Stimulated activated CD8-positive, alpha-beta memory T cell treated with anti-CD3 and anti-CD28 coated beads, Interleukin-2, amount 100 ng/mL, for 1 hour (primary cell): ENCODE results near the gene SORBS1.

Experiments
- DNase-seq, 2 donors: peaks; one replicate each; pipeline ENCODE4 v3.0.0-alpha.2; 2020; ENCODE audit warnings: low read depth in 2 of 2

Gene SORBS1

DNA sequence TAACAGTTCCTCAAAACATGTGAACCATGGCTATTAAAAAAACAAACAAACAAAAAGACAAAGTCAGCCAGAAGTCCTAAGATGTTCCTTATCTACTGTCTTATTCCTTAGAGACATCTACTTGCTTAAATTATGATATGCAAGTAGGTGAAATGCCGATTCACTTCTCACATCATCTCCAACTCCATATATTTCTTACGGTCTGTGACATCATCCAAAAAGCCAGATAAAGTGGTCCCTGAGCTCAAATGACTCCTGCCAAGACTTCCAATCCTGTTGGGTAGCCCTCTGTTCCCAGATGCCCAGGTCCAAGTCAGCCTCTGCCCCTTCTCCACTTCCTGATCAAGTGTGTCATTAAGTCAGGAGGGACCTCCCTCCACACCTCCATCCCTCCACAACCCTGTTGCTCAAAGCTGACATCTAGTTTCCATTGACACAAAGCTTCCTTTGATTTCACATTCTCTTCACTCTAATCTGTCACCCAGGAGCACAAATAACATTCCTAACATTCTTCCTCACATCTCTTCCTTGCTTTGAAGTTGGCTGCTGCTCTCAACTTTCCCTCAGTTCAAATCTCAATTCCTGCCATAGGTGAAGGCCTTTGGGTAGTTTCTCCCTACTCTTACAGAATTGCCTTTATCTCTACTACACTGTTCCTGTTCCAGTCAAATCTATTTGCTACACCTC, 214.3 kb downstream of the SORBS1 start:
- no peak for DNase-seq

DNA sequence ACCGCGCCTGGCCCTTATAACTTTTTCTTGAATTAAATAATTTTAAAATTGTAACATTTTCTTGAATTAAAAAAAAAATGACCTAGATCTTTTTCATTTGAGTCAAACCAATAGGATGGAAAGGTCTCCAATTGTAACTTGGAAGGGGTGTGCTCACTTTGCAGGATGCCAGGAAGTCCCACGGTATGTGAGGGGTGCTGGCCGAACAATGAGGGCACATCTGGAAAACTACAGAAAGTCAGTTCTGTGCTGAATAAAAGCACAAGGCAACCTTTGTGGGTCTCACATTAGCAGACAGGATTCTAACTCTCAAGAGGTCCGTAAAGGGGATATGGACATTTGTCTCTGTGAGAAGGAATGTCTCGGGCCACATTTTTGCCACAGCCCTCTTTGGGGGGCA, 217.6 kb downstream of the SORBS1 start:
- DNase-seq = no peak

DNA sequence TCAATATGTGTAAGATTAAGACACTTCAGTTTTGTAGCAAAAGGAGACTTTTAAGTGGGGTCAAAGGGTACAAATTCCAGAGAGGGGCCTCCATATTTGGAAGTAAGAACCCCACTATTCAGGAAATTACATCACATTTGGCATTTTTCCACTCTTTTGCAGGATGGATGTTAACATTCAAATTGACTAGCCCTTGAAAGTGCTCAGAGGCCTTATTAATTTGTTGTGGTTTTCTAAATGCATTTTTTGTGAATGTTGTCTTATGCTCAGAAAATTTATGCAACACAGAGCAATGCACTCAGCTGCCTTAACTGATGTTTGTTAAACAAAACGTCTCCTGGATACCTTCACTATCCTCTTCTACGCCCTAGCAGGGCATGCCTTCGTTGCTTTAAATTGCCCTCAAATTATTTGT, 219.4 kb downstream of the SORBS1 start:
- no peak for DNase-seq

DNA sequence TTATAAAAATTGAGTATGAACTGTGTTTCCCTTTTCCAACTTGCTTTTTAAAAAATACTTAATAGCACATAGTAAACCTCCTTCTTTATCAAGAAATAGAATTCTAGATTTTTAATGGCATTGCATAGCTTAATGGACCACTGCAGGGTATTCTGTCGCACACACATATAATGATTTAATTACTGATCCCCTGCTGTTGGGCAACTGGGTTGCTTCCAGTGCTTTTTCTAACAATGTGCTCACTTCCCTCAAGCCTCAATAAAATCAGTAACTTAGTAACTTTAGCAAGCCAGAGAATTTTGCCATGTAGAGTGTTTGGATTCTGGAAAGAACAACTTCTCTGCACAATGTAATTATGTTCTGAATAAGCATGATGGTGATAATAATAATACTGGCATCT, 221.3 kb downstream of the SORBS1 start:
- no peak for DNase-seq

DNA sequence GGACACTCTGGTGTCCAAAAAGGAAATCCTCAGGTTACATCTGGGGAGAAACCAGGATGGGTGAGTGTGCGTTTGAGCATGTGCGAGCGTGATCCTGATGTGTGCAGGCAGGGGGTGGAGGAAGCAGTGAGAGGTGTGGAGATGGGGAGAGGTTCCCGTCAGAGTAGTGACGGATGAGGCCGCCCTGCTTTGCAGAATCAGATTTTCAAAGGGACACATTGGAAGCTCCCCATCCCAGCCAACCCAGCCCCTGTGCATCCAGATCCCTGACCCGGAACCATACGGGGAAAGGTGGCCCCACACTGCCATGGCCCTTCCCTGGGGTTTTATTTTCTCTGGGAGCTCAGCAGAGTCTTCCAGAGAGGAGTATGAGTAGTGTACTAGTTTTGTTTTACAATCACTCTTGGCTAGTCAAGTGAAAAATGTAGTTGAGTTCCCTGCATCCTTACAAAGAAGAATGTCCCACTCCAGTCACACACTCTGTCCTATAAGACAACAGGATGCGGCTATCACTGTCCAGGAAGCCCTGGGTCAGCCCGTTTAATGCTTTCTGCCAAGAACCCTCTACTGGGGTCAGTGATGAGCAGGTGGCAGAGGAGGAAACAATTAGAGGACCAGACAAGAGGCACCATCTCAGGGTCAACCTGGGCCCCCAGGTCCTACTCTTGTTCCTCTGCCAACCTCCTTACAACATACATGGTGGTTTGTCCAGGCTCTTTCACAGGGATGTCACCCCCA, 223.6 kb downstream of the SORBS1 start:
- DNase-seq = no peak

DNA sequence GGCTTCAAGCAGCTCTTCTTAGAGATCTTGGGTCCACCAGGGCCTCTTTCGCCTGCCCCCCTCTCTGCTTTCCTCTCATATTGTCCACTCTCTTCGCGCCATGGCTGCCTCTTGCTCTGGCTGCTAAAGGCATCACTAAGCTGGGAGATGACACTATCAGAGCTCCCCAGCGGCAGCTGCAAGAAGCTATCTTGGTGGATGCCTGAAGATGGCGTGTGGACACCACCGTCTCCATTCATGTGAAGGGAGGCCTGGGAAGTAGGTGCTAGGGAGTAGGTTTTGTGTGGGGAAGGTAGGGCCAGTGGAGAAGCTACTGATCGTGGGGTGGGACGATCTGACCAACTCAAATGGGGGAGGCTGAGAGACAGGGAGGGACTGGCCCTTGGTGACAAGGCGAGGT, 224.5 kb downstream of the SORBS1 start:
- no peak for DNase-seq

DNA sequence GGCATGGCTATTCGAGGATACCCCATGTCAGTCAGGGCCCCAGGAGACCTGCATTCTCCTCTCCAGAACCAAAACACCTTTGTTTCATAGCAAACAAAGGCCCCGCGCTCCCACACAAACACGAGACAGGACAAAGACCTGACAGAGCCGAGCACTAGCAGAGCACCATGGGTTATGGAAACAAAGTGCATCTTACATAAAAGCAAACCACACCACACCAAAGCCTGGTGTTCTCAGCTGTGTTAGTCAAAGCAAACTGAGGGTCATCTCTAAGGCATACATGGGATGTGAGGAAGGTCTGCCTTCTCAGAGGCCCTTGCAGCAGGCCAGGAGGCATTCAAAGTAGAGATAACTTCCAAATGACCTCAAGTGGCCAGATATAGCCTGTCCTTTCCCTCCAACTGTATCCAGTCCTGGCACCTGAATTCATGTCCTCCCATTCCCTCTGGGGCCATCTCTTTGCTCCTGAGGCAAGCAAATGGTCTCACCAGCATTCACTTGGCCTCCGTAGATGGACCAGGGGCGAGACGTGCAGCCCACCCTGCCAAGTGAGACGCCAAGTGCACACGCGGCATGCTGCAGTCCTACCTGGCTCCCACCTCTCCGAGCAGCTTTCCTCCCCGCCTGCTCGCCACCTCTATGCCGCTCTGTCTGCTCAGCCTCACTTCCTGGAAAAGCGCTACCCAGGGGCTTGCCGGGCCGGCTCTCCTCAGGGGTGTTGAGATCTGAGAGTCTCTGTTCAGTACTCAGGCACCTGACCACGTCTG, 225.1 kb downstream of the SORBS1 start:
- DNase-seq = no peak

DNA sequence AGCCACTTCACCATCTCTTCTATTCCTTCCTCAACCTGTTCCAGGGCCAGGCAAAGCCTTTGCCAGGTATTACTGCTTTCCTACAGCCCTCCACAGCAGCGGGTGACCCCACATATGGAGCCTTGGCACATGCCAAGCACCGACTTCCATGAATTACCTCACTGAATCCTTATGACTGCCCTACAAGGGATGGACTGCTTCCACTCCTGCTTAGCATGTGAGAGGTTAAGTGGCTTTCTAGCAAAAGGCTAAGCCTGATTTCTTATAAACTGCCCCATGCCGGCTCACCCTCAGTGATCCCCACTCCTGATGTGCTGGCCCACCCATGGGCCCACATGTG, 226.4 kb downstream of the SORBS1 start:
- DNase-seq = no peak

DNA sequence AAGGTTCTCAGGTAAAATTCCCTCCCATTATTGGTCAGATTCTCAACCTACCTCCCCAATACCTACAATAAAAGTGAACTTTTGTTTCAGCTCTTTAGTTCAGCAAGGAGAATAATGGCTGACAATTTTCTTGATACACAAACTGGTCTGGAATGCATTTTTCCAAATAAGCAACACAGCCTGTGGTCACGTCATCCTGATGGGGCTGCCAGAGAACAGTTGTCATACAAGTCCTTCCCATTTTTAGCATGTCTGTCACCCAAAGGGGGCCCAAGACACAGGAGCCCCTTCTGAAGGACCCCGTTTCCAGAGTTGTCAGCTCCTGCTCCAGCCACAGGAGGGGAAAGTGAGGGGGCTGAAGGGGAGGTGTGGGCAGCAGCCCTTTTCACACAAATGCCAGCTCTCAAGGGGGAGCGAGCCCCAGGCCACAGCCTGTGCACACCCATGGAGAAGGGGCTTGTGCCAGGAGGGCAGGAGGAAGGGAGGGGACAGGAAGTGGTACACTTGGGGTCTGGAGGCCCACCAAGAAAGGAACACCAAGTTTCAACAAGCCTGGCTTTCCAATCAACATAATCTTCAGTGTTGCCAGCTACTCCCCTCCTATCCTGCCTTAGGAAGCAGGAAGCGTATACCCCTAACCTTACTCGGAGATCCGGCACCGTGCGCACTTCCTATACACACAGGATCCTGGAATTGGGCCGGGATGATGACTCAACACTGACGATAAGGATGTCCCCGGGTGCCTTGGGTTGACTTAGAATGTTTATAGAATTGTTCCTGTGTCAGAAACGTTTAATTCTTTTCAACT, 227.0 kb downstream of the SORBS1 start:
- no peak for DNase-seq

DNA sequence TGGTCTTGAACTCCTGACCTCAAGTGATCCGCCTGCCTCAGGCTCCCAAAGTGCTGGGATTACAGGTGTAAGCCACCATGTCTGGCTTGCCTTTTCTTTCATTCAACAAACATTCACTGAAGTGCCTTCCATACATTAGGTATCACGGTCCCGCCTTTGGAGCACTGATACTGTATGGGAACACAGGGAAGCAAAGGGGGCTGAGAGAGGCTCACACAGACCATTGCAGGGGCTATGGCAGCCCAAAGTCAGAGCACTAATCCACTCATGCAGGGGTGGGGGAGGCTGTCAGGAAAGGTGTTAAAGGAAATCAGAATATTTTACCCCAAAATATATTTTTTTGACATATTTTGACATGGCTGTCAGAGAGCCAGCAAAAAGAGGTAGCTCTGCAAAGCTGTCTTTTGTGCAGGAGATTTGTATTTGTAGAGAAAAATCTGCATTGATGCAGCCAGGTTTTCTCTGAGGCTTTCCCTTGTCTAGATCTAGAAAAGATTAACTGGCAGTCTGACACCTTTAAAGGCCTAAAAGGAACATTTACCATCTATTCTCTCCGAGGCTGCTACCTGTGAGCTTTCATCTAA, 228.4 kb downstream of the SORBS1 start:
- DNase-seq = no peak

DNA sequence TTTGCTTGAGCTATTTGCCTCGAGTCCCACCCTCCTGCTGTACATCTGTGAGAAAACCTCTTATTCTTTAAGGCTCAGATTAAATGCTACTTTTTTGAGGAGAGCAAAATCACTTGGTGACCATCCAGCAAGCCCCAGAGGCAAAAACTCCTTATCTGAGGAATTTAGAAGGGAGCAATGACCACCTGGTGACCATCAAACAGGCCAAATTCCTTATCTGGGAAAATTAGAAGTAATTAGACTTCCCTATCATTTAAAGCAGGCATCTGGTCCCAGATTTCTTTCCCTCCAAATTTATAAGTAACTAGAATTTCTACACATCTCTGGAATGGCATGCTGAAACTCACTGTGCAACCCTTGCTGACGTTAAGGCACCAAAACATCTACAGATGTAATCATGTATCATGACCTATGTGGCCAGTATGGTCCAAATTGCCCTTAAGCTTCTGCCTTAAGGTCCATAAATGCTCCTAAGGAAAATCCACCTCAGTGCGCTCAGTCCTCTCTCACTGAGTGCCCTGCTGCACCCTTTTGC, 229.5 kb downstream of the SORBS1 start:
- no peak for DNase-seq

DNA sequence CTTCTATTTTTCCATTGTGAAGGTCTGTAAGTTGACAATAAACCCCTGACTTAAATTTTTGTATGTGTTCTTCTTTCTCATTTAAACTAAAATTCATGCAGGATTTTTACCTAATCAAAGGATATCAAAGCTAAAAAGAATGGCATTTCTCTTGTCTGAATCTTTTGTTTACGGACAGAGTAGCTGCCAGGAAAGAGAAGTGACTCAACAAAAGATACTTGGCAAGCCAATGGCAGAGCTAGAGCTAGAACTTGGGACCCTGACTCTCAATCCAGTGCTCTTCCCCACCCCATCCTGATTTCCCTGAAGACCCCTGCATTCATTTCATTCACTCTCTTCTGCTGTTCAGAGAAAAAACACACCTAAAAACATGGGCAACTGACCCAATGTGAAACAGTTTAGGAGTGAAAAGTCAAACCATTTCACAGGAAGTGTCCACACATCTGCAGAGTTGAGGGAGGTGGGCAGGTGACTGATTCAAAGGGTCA, 230.2 kb downstream of the SORBS1 start:
- DNase-seq = no peak

DNA sequence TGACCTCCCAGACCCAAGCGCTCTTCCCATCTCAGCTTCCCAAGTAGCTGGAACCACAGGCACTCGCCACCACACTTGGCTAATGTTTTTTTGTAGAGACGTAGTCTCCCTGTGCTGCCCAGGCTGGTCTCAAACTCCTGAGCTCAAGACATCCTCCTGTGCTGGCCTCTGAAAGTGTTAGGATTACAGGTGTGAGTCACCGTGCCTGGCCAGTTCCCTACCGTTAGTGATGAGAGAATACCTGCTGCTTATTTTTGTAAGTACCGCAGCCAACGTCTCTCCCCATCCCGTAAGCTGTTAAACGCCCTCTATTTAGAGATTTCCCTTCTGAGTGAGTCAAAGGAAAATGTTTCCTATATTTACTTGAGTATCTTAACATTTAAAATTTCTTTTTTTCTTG, 231.9 kb downstream of the SORBS1 start:
- DNase-seq = no peak

DNA sequence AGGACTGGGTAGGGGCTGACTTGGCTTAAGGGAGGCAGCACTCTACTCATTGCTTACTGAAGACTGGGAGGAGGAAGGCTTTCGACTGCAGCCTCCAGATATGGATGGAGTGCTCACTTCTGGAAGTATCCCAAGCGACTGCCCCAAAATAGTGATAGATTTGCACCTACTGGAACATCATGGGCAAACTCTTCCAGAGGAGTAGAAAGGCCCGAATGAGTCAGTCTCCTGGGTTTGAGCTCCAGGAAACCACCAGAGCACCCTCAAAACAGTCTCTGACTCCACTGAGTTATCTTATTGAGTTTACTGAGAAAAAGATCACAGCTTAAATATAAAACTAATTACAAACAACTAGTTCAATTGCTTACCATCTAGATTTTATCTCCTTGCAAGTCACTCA, 233.2 kb downstream of the SORBS1 start:
- DNase-seq = no peak

DNA sequence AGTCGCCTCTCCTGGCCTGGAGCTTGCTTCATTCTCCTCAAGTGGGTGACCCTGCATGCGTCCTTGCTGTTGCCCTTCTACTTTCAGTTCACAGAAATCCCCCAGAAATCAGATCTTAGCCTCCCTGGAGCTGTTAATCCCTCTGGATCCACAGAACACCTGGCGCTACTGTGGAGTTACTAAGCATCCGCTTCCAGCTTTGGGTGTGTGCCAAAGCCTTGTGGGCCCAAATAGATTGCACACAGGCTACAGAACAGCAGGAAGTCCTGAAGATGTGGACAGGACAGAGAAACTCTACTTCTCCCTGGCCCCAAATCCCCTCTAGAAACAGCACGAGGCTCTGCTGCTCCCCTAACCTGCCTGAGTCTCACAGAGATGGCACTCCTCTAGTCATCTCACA, 233.8 kb downstream of the SORBS1 start:
- DNase-seq = no peak

DNA sequence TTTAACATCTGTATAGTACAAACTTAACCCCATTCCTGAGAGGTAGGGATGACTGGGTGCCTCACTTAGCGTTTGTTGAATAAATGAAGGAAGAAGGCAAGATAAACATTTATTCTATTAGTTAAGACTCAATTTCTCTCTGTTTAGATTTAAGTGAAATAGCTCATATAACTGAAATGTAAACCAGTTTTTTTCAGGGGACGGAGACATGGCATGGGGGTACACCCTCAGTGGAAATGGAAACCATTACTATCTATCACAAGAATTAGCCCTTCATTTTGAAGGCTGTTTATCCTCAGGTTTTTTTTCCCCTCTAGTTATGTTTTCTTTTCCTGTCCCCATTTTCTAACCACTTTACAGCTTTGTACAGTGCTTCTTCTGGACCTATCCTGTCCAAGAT, 234.8 kb downstream of the SORBS1 start:
- no peak for DNase-seq

DNA sequence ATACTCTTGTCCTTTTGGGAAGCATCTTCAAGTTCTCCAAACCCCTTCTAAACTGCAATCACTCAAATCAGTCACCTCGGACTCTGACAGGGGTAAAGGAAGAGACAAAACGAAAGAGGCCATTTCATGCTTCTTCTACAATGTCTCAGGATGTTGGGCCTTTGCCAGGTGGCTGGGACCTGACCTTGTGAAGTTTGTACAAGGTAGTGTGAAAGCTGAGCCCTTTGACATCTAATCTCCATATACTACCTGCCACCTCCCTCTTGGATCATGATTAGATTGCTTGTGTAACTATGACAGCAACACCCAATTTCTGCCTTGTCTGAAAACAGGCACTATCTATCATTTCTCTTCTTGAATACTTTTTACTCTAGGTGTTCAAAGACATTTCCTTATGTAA, 235.3 kb downstream of the SORBS1 start:
- no peak for DNase-seq

DNA sequence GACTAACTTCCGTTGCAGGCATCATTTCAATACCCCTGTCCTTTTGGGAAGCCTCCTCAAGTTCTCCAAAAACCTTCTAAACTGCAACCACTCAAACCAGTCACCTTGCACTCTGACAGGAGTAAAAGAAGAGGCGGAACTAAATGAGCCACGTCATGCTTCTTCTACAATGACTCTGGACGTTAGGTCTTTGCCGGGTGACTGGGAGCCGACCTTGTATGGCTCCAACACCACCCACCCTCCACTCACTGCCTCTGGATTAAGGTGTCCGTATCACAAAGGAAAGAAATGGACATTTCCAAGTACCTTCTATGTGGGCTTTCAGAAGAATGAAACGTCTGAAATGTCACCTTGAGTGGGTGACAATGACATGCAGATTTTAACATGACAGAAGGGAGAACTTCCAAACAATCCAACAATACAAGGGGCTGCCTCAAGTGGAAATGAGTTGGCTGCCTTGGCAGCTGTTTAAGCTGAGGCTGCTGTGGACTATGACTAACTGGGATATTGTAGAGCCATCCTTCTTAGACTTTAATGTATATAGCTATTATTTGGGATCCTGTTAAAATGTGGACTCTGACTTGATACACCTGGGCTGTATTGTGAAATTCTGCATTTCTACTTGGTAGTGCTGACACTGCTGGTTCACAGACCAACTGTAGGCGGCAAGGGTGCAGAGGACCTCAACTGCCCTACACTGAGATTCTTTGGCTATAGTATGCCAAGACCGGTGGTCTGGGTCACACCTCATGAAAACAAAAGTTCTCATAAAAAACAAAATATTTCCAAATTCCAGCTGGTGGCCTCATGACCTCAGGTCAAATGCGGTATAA, 236.5 kb downstream of the SORBS1 start:
- no peak for DNase-seq

DNA sequence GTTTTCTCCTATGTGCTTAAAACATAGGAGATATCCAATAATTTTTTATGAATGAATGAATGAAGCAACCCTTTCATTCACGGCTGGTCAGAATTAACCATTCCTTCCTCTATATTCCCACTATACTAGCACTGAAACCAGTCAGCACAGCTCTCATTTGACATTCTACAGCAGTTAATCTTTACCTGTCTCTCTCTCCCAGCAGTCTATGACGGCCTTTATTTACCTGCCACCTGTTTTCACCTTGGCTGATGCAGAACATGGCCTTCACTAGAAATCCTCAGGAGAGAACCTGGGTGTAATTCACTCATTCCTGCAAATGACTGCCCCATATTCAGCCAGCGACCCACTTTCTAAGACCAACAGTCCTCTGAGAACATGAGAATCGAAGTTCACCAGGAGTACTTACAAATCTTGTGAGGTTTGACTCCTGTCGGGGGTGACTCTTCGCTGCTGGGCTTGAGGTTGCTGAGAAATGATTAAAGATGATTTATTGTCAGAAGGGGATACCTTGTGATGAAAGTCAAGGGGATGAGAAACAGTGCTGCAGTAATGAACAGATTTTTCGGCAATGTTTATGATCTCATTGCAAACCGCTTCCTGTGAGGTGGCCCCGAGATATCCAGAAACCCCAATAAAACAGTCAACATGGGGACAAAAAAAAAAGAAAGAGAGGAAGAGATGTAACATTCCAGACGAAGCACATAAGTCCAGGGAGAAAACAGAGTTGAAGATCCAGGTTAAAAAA, 239.4 kb downstream of the SORBS1 start:
- DNase-seq = no peak

DNA sequence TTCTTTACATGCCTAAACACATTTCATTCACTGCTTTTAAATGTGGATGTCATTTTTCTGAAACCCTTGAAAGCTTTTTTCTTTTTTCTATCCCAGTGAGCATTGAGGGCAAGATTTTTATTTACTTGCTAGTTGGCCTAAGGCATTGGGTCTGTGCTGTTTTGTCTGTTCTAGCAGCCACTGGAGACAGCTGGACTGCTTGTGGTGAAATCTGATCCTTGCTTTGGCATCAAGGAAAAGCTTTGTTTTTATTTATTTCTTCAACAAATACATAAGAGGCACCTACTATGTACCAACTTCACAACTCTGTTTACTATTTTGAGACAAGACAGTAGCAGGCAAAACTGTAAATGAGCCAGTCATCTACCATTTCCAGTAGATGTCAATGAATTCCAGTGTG, 241.9 kb downstream of the SORBS1 start:
- no peak for DNase-seq
